GM12801 (cell line): ENCODE results near the gene INPPL1.

Source experiments
- CTCF ChIP-seq: IDR thresholded peaks from one replicate; pipeline ENCODE4 v1.5.1; 2011; ENCODE audit warnings: control low read depth; ENCODE audit not compliant: insufficient read length; ENCODE audit errors: extremely low read depth

Gene INPPL1

GRCh38 chr11:72259490-72259889 is 34.9 kb downstream of the INPPL1 start:
- TF ChIP-seq CTCF = no peak

GRCh38 chr11:72260574-72260973 is 36.0 kb downstream of the INPPL1 start:
- no peak for TF ChIP-seq CTCF

GRCh38 chr11:72263361-72263760 is 38.8 kb downstream of the INPPL1 start:
- no peak for TF ChIP-seq CTCF

GRCh38 chr11:72265951-72266350 is 41.4 kb downstream of the INPPL1 start:
- no peak for TF ChIP-seq CTCF

- no peak for TF ChIP-seq CTCF
Measured at GRCh38 chr11:72267956-72268617, 43.5 kb downstream of the INPPL1 start.

- TF ChIP-seq CTCF = no peak
Measured at GRCh38 chr11:72271980-72272379, 47.4 kb downstream of the INPPL1 start.

- TF ChIP-seq CTCF = no peak
Measured at GRCh38 chr11:72274435-72274834, 49.9 kb downstream of the INPPL1 start.

- TF ChIP-seq CTCF = no peak
Measured at GRCh38 chr11:72278905-72279304, 54.3 kb downstream of the INPPL1 start.
